Fibroblast of peridontal ligament (primary cell): ENCODE measurements around the gene NDFIP2.

ENCODE experiments used
- DNase-seq: peaks from one replicate; pipeline ENCODE4 v3.0.0-alpha.2; 2010; ENCODE audit errors: extremely low read depth

NDFIP2 gene

DNA sequence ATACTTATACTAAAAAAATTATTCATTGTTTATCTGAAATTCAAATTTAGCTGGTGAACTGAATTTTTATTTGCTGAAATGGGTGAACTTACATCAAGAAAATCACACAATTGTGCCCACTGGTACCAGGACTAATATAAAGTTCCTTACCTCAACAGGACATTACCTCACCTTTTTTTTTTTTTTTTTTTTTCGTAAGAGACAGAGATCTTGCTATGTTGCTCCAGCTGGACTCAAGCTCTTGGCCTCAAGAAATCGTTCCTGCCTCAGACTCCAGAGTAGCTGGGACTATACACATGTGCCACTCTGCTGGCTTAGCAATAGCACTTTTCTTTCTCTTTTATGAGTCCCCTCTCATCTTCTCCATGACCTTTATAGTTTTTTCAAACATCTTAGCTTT, 22.5 kb upstream of the NDFIP2 start:
- no peak for DNase-seq

DNA sequence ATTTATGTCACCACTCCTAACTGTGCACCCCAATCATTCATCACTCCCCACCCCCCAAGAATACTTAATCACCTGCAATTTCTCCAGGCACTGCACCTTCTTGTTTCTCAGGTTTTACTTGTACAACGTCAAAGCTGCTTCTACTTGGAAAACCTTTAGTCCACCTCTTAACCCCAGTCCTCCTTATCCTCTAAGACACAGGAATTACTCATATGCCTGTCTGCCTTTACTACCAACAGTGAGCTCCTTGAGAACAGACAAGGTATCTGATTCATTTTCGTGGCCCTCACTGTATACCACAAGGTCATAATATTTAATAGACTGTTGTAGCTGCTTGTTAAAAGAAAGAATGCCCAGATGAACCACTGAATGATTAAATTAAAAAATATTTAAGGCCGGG, 21.0 kb upstream of the NDFIP2 start:
- no peak for DNase-seq

DNA sequence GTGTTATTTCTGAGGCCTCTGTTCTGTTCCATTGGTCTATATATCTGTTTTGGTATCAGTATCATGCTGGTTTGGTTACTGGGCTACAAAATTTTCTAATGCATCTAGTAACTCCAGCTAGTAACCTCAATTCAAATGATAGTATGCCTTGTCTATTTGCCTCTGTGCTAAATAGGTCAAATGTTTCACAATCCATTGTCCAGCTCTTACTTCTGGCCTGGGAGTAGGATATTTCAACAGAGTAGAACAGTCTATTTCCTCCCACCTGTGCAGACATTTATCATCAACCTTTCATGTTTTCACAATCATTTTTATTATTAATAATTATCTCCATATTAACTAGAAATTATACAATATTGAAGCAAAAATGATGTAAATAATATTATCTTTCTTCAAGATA, 18.1 kb upstream of the NDFIP2 start:
- no peak for DNase-seq

DNA sequence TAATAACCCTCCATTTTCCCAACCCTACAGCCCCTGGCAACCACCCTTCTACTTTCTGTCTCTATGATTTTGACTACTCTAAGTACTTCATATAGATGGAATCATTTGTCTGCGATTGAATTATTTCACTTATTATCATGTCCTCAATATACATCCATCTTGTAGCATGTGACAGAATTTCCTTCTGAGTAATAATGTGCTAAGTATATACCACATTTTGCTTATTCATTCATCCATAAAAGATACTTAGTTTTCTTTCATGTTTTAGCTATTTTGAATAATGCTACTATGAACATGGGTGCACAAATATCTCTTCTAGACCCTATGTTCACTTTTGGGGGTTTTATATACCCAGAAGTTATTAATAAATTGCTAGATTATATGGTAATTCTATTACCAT, 17.4 kb upstream of the NDFIP2 start:
- DNase-seq = no peak

DNA sequence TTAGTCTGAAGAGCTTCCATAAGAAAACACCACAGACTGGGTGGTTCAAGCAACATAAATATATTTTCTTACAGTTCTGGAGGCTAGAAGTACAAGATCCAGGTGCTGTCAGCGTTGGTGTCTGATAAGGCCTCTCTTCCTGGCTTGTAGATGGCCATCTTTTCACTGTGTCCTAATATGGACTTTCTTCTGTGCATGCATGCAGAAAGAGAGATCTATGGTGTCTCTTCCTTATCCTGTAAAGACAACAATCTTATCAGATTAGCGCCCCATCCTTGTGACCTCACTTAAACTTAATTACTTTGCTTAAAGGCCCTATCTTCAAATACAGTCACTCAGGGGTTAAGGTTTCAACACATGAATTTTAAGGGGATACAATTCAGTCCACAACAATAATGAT, 14.1 kb upstream of the NDFIP2 start:
- DNase-seq = no peak

DNA sequence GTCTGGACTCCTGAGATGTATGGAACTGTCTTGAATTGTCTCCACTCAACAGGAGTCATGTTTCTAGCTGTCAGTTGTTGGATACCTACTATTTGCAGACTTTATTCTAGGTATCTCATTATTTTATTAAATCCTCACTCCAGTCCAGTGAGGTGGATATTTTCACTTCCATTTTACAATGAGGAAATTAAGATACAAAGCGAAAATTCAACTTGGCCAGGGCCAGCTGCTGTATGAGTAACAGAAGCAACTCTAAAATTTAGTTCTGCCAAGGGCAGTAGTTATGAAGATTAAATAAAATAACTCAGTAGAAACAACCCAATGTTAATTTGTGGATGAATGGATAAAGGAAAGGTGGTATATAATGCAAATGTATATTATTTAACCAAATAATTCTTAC, 12.6 kb upstream of the NDFIP2 start:
- no peak for DNase-seq

DNA sequence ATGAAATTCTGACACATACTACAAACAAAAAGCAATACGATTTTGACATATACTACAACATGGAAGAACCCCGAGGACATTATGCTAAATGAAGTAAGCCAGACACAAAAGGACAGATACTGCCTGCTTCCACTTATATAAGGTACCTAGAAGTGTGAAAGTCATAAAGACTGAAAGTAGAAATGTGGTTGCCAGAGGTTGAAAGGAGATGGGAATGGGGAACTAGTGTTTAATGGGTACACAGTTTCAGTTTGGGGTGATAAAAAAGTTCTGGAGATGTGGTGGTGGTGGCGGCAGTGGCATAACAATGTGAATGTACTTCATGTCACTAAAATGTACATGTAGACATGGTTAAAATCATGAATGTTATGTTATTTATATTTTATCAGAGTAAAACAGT, 12.1 kb upstream of the NDFIP2 start:
- no peak for DNase-seq

DNA sequence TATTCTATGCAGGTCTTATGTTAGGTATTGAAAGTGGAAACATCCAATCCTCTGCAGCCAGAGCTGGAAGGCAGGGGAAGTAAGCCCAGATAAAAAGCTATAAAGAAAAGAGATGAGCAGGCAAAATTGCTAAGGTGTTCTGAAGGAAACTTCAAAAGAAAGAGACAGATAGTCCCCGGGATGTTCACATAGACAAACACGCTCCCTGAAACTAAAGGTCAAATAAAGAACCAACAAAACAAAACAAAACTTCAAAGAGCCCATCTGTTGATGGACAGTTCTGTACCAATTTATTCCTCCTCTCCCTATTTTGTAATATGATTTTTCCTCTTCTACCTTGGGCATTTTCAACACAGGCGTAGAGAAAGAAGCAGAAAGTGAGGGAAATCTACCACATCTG, 11.3 kb upstream of the NDFIP2 start:
- no peak for DNase-seq

DNA sequence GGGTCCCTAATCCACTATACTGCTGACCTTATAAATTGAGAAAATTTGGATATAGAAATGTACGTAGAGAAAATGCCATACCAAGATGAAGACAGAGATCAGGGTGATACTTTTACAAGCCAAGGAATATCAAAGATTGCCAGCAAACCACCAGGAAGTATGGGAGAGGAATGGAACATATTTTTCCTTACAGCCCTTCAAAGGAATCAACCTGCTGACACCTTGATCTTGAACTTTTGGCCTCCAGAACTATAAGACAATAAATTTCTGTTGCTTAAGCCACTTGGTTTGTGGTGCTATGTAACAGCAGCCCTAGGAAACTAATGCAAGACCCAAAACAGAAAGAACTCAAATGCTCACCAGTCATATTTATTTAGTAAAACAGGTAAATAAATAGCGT, 10.3 kb upstream of the NDFIP2 start:
- no peak for DNase-seq

DNA sequence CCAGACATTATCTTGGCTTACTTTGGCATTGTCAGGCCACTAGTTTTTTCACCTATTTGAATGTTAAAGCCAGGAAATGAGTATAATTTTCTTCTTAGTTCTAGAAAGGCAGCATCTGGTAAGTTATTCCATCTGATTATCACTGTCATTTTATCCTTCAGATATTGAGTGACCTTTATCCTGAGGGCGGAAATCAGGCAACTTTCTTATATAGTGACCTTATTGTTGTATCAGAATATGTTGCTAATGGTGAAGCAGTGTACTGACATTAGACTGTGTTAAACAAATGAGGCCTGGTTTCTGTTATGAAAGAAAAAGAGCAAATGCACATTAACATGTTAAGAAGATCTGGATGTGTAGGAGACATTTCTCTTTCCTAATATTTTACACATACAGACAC, 5.4 kb upstream of the NDFIP2 start:
- DNase-seq = no peak

DNA sequence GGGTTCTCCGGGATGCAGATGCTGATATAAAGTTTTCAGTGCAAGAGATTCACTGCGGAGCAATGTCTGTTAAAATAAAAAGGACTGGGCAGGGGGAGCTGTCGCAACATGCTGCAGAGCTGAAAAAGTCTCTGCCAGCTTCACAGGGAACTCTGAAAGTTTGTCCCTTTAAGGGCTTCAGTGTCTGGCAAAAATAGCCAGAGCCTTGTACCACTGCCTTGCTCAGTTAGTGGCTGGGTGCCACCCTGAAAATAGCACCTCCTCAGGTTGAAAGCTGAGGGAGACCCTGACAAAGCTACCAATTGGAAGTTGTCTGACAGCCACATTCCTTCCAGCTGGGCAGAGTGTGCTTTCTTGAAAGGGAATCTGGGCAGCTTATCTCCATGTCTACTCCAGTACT, 3.0 kb upstream of the NDFIP2 start:
- no peak for DNase-seq

DNA sequence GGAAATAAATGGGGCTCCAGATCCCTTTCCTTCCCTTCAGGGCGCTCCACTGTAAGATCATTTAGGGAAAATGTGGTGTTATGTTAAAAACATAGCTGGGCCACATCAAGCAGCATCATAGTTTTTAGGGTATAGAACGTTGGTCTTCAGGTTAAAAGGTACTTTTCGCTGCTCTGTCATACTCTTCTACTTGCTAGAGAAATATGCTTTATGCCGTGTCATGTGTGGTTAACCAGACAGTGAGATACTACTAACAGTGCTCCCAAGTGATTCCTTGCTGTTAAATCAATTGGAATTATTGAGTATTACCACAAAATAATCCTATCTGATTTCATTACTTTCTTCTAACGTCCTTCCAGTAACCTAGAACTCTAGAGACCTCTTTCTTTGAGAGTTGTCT, 1.1 kb upstream of the NDFIP2 start:
- DNase-seq = no peak

DNA sequence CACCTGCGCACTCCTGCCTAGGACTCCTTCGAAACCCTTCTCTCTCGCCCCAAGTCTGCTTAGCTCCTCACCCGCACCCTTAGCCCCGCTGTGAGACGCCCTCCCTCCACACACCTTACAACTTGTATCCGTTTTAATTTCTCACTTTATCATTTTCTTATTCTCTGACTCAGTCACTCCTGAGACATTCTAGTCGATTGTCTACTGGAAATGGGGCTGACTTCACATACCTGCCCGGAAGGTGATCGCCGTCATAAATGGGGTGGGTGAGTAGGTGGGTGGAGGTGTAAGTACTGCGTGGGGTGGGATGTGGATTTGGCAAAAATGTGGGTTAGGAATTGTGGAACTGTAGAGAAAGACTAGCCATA, 714 bp downstream of the NDFIP2 start:
- DNase-seq = no peak

DNA sequence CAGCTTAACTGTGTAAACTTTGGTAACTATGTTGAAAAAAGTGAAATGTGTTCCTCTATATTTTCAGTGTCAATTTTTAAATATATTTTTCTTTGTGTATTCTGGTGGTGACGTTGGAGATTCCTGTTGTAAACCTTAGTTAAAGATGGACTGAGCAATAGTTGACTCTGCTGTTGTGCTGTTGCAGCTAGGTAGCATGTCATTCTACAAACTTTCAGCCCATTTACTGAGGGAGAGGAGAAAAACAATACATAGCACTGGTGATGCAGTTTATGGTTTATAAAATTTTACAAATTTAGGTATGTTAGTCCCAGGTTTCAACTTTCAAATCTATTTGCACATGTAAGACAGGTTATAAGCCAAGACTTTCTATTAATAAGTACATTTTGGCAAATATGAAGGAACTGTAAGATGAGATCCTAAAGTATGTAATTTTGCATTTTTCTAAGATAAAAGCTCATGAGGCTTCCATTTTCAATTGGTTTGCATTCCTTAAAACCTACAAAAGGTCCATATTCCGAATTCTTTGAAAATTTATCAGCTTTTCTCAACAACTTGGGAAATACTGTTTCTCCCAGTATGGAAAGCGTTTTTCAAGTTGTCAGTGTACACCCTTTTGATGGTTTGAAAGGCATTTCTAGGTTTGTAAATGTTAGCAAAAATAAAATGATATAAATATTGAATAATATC, 1.5 kb downstream of the NDFIP2 start:
- DNase-seq = no peak

DNA sequence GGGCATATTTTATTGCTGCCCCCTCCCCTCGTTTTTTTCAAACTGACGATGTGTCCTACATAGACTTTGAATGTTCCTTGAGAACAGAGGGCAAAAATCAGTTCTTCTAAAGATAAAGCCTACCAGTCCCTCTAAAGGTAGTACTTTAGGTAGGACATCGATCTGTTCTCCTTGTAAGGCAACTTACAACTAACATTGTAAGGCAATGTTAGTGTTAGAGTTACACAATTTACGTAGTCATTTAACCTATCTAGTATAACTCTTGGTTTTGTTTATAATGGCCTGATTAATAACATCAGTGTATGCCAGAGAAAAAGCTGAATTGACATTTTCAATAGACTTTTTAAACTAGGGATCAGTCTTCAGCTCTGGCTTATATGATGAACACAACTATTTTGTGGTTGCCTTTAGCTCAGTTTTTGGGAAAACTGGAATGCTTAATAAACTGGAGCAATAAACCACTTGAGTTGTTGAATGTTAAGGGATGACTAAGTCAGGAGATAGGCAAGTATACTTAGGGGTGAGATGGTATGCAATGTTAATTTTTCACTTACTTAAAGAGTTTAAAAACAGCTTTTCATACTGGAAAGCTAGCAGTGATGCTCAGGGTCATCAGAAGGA, 2.2 kb downstream of the NDFIP2 start:
- DNase-seq = peak; percentile 74

DNA sequence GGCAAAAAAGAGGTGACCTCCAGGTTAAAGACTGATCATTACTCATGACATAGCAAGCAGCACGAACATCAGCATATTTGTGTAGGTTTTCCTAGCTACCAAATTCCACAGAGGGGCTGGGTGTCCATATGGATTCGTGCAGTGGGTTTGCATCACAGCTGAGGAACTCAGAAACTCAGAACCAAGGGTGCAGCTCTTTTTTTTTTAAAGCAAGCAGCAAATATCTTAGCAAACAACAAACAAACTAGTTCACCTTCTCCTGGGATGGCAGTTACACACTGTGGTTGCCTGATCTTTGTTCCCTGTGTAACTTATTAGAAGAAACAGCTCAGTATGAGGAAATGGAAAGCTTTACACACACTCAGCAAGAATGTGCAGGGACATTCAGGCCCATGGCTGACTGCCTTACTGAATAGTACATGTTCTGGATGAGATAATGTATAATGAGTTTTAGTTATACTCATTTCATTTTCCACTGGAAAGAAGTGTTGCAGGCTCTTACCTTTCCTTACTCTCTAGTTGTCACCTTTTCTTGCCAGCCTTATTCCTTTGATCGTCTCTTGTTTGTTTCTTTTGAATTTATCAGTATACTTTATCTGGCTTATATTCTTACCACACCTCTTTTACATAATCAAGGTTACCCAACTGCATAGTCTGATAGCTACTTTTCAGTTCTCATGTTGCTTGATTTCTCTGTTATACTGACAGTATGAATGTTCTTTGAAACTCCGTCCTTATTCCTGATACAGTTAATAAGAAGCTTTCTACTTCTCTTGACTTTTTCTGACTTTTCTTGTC, 4.3 kb downstream of the NDFIP2 start:
- peak; percentile 70 for DNase-seq

DNA sequence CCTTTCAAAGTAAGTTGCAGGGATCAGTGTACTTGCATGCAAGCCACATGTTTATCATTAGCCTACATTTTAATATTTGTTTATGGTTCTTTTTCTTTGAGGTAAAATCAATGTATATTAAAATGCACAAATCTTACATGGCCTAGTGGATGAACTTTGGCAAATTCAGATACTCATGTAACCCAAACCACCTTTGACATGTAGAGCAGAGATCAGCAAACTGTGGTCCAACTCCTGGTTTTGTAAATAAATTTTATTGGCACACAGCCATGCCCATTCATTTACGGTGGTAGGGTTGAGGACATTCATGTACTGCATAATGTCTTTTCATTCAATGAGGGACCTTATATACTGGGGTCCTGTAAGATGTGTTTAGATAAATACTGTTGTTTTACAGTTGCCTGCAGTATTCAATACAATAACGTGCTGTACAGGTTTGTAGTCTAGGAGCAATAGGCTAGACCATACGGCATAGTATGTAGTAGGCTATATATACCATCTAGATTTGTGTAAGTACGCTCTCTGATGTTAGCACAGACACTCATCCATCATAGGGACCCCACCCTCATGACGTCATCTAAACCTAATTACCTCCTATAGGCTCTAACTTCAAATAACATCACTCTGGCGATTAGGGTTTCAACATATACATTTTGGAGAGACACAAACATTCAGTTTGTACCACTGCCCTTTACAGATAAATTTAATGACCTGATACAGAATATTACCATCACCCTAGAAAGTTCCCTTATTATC, 5.7 kb downstream of the NDFIP2 start:
- DNase-seq = no peak

DNA sequence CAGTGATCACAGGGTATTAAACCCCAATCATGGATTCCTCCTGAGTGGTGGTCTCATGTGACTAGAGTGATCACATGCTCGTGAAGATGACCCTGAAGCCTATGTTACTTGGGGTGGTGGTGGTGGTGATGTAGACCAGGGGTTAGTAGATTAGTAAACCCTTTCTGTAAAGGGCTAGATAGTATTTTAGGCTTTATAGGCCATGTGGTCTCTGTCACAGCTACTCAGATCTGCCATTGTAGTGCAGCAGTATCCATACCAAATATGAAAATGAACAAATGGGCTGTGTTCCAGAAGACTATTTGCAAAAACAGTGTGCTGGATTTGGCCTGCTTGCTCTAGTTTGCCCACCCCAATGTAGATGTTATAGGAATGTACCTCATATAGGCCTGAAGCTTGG, 9.4 kb downstream of the NDFIP2 start:
- DNase-seq = no peak

DNA sequence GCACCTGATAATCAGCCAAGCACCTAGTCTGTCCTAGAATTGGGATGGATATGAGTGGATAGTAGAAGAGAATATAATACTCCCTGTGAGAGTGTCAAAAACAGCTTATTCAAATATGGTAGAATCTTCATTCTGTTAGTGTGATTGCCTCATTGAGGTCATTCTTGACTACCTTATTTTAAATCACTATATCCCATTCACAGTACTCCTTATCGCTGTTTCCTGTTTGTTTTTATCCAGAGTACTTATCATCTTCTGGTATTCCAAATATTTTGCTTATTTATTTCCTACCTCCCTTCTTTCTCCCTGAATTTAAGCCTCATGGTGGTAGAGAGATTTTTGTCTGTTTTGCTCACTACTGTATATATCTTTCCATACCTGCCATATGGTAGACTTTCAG, 9.9 kb downstream of the NDFIP2 start:
- no peak for DNase-seq

DNA sequence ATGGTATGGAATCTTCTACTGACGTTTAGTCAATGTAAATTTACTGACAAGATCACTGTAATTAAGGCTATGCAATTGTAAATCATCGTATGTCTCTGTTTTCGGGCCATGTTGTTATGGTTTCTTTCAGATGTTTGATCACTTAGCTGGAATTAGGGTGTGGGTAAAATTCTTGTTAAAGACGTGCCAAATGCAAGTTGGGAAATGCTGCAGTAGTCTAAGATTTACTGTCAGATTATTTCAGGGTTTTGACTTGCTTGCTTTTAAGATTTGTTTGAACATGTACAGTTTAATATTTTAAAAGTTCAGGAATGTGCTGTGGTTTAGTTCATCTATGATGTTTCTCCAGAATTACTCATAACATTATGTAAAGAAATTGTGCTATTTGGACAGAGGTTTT, 10.8 kb downstream of the NDFIP2 start:
- DNase-seq = peak; percentile 88

DNA sequence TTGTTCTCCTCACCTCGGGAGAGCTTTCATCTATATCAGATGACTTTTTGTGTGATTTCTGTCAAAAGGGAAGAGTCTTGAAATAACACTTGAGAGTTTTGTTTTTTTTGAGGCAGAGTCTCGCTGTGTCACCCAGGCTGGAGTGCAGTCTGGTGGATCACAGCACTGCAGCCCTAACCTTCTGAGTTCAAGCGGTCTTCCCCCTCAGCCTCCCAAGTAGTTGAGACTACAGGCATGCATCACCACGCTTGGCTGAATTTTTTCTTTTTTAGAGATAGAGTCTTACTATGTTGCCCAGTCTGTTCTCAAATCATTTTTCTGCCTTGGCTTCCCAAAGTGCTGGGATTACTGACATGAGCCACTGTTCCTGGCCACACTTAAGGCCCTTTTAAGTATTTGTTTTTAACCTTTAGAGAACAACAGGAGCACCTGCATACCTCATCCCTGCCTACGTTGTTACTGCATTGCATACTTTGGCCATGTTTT, 11.4 kb downstream of the NDFIP2 start:
- no peak for DNase-seq

DNA sequence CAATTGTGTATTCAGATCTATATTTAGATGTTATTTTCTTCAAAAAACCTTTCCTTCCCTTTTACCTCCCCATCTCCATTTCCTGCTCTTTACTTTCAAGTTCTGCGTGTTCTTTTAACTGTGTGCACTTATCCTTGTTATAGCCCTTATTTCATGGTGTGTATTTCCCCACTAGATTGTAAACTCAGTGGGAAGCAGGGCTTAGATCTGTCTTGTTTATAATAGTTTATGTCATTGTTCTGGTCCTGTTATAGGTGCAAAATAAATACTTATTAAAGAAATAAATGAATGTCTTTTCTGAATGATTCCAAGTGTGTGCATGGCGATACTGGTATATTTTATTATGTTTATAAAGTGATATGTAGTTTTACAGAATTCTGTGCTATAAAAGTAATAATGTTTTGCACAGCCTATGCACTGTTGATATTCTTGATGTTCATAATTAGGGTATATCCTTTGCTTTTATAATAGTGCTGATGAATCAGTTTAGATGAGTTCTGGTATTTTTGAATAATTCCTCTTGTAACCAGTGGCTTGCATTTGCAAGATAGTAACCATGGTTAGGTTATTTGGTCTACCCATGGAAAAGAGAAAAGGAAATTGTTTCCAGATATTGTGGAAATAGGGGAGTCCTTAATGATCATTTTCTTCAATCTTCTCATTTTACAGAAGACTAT, 12.1 kb downstream of the NDFIP2 start:
- no peak for DNase-seq
